Lower leg skin (tissue), 3 donors: ENCODE measurements around the gene MEOX1.

Experiments used
- CTCF ChIP-seq, 3 donors: fragments of 450-650 bp; IDR thresholded peaks; one replicate each; pipeline ENCODE4 v1.5.1; 2016; ENCODE audit warnings: antibody characterized with exemption in 3 of 3, mild to moderate bottlenecking in 3 of 3, moderate library complexity in 2 of 3
- POLR2A ChIP-seq, 2 donors: fragments of 450-650 bp; IDR thresholded peaks; one replicate each; pipeline ENCODE4 v1.6.1; 2016 to 2017; ENCODE audit warnings: antibody characterized with exemption in 2 of 2, mild to moderate bottlenecking in 1 of 2, moderate library complexity in 1 of 2

GRCh38 chr17:43591001-43591400, 70.7 kb downstream of the MEOX1 start:
- no peak for TF ChIP-seq CTCF (IDR thresholded peaks at IDR 0.05)
- no peak for TF ChIP-seq POLR2A (IDR thresholded peaks at IDR 0.05)
